Smooth muscle cell (in vitro differentiated cells): ENCODE data around the gene F11. TPM values are rescaled to one million over a fixed set of nuclear protein-coding genes. Genes with fewer than 3 reads are reported as not detected.

Experiments
- DNase-seq: peaks from one replicate; lab custom pipeline; 2025; ENCODE audit not compliant: unreplicated experiment; lab: John Stamatoyannopoulos, UW
- H2AFZ ChIP-seq: fragments of 200-600 bp; sonication (generic); 2 replicates; pipeline ENCODE4 v1.6.0; 2016; ENCODE audit warnings: antibody characterized with exemption, low read depth, mild to moderate bottlenecking
- H3F3A ChIP-seq: fragments of 200-600 bp; sonication (generic); 2 replicates; pipeline ENCODE4 v1.6.0; 2017; ENCODE audit warnings: antibody characterized with exemption, low read depth
- H3K27ac ChIP-seq: fragments of 200-600 bp; sonication (generic); 2 replicates; pipeline ENCODE4 v1.5.1; 2016; ENCODE audit warnings: low read depth, mild to moderate bottlenecking
- H3K27me3 ChIP-seq: fragments of 200-600 bp; sonication (generic); 2 replicates; pipeline ENCODE4 v1.6.1; 2016; ENCODE audit warnings: low read depth, mild to moderate bottlenecking
- H3K36me3 ChIP-seq: fragments of 200-600 bp; sonication (generic); 2 replicates; pipeline ENCODE4 v1.5.1; 2016; ENCODE audit warnings: low read depth
- H3K4me1 ChIP-seq: fragments of 200-600 bp; sonication (generic); 2 replicates; pipeline ENCODE4 v1.5.1; 2016; ENCODE audit warnings: low read depth
- H3K4me2 ChIP-seq: fragments of 200-600 bp; sonication (generic); 2 replicates; pipeline ENCODE4 v1.6.0; 2016; ENCODE audit warnings: mild to moderate bottlenecking
- H3K4me3 ChIP-seq: fragments of 200-600 bp; sonication (generic); 2 replicates; pipeline ENCODE4 v1.5.1; 2016; ENCODE audit warnings: mild to moderate bottlenecking
- H3K79me2 ChIP-seq: fragments of 200-600 bp; sonication (generic); 2 replicates; pipeline ENCODE4 v1.6.0; 2016; ENCODE audit warnings: low read depth, mild to moderate bottlenecking
- H3K9ac ChIP-seq: fragments of 200-600 bp; sonication (generic); 2 replicates; pipeline ENCODE4 v1.6.0; 2016; ENCODE audit warnings: low read depth
- H3K9me3 ChIP-seq: fragments of 200-600 bp; sonication (generic); replicated peaks from 2 replicates; pipeline ENCODE4 v1.5.1; 2016; ENCODE audit warnings: low read depth
- H4K20me1 ChIP-seq: fragments of 200-600 bp; sonication (generic); 2 replicates; pipeline ENCODE4 v1.6.0; 2016; ENCODE audit warnings: low read depth
- CTCF ChIP-seq: fragments of 200-600 bp; sonication (generic); IDR thresholded peaks from 2 replicates; pipeline ENCODE4 v1.5.1; 2017; ENCODE audit warnings: borderline replicate concordance, mild to moderate bottlenecking, antibody characterized with exemption; ENCODE audit not compliant: insufficient read depth, poor library complexity, severe bottlenecking
- WGBS: methylation state at CpG from one replicate; pipeline ENCODE4 v1.1.7; 2016; ENCODE audit warnings: low lambda C conversion rate; 5-methylcytosine and 5-hydroxymethylcytosine counted together
- polyA plus RNA-seq: library from polyadenylated mRNA; unstranded; fragments of >200 nt; fragmentation: Nextera tagmentation; extraction: Ambion mirVana; gene quantifications from 2 replicates; pipeline ENCODE4 v1.2.1, GENCODE V29; 2016
- total RNA-seq: library from RNA; depleted of rRNA; stranded (reverse); fragments of >200 nt; gene quantifications from 2 replicates; pipeline ENCODE4 v1.2.3, GENCODE V29; 2014

The F11 gene
- total and polyA plus RNA-seq, 2 experiments from 2014 or later: not detected

GRCh38 chr4:186221624-186222023 is 44.4 kb upstream of the F11 start:
- no peaks in the 10 kb centered on the region for H3K27me3 ChIP-seq
- 96% methylated on average over 1 of the region's 1 CpG for WGBS
- H3K4me2 ChIP-seq: no peak overlapping the region
- no peaks in the 10 kb centered on the region for H3K4me1 ChIP-seq
- H2AFZ ChIP-seq: no peak overlapping the region
- H3F3A ChIP-seq: no peaks in the 10 kb centered on the region
- H3K4me3 ChIP-seq: no peak overlapping the region
- TF ChIP-seq CTCF: no peak
- no peak overlapping the region for H3K27ac ChIP-seq
- H3K79me2 ChIP-seq: no peaks in the 10 kb centered on the region
- DNase-seq: no peak
- no peaks in the 10 kb centered on the region for H3K36me3 ChIP-seq
- H4K20me1 ChIP-seq: no peaks in the 10 kb centered on the region
- H3K9me3 ChIP-seq: no peaks in the 10 kb centered on the region
- H3K9ac ChIP-seq: no peak overlapping the region

GRCh38 chr4:186225848-186226247 is 40.1 kb upstream of the F11 start:
- Histone ChIP-seq H3K36me3 (no peaks in the 10 kb centered on the region), H3K4me2 (no peak overlapping the region), H4K20me1 (no peaks in the 10 kb centered on the region), H3K9ac (no peak overlapping the region), H3F3A (no peaks in the 10 kb centered on the region), H2AFZ (no peak overlapping the region), H3K79me2 (no peaks in the 10 kb centered on the region), H3K4me3 (no peak overlapping the region), H3K27me3 (no peaks in the 10 kb centered on the region), H3K4me1 (no peaks in the 10 kb centered on the region), H3K9me3 (no peaks in the 10 kb centered on the region), H3K27ac (no peak overlapping the region)
- no peak for DNase-seq
- no peak for TF ChIP-seq CTCF

GRCh38 chr4:186226521-186227189 is 39.3 kb upstream of the F11 start:
- Histone ChIP-seq H3K4me2 (no peak overlapping the region), H2AFZ (no peak overlapping the region), H3K4me3 (no peak overlapping the region), H4K20me1 (no peaks in the 10 kb centered on the region), H3K9ac (no peak overlapping the region), H3K27me3 (no peaks in the 10 kb centered on the region), H3K4me1 (no peaks in the 10 kb centered on the region), H3K27ac (no peak overlapping the region), H3K36me3 (no peaks in the 10 kb centered on the region), H3K79me2 (no peaks in the 10 kb centered on the region), H3F3A (no peaks in the 10 kb centered on the region), H3K9me3 (no peaks in the 10 kb centered on the region)
- no peak for TF ChIP-seq CTCF
- no peak for DNase-seq
- 84% methylated on average over 3 of the region's 3 CpGs for WGBS

- no peaks in the 10 kb centered on the region for H4K20me1 ChIP-seq
- no peak within 1 kb of the TSS for H3K27ac ChIP-seq
- H3K27me3 ChIP-seq: no peaks in the 10 kb centered on the region
- WGBS: 92% methylated on average over 5 of the region's 5 CpGs
- no peaks in the 10 kb centered on the region for H3K9me3 ChIP-seq
- H3K9ac ChIP-seq: no peak within 1 kb of the TSS
- no peak for TF ChIP-seq CTCF
- no peak within 1 kb of the TSS for H2AFZ ChIP-seq
- no peaks in the 10 kb centered on the region for H3K4me1 ChIP-seq
- DNase-seq: no peak
- no peaks in the 10 kb centered on the region for H3F3A ChIP-seq
- no peak within 1 kb of the TSS for H3K4me2 ChIP-seq
- no peaks in the 10 kb centered on the region for H3K36me3 ChIP-seq
- no peaks in the 10 kb centered on the region for H3K79me2 ChIP-seq
- H3K4me3 ChIP-seq: no peak within 1 kb of the TSS
Observed at GRCh38 chr4:186227221-186227620, 38.8 kb upstream of the F11 start, which contains the start of gene KLKB1. KLKB1 (plus strand) TSS chr4:186227507; CDS start chr4:186228196, 689 bp downstream.
